Loucy (cell line): ENCODE data around the gene C20orf202.

Experiments
- CTCF ChIP-seq: fragments of 200-600 bp; sonication (generic); conservative IDR thresholded peaks from 2 replicates; pipeline ENCODE4 v1.5.1; 2014; ENCODE audit warnings: mild to moderate bottlenecking, antibody characterized with exemption, low read length
- EZH2phosphoT487 ChIP-seq: fragments of 200-600 bp; IDR thresholded peaks from 2 replicates; pipeline ENCODE4 v1.6.1; 2018; ENCODE audit warnings: antibody characterized with exemption, mild to moderate bottlenecking, moderate library complexity, borderline replicate concordance

- TF ChIP-seq CTCF, result no peak
- TF ChIP-seq EZH2phosphoT487, result no peak
These were observed 25.2 kb upstream of the C20orf202 start for GRCh38 chr20:1178103-1178502.
